HG03378 (cell line): ENCODE results near the gene NHSL2.
A peak's percentile ranks its signal among the peaks of the same experiment; 100 is the strongest.

ENCODE experiments used
- ATAC-seq: cut with Tn5 transposase; IDR thresholded peaks from one replicate; pipeline ENCODE4 v1.9.1; 2021; ENCODE audit warnings: mild to moderate bottlenecking, moderate library complexity; ENCODE audit not compliant: unreplicated experiment

The NHSL2 gene

GRCh38 chrX:71989768-71990426 is 79.3 kb downstream of the NHSL2 start:
- ATAC-seq, result no peak

DNA sequence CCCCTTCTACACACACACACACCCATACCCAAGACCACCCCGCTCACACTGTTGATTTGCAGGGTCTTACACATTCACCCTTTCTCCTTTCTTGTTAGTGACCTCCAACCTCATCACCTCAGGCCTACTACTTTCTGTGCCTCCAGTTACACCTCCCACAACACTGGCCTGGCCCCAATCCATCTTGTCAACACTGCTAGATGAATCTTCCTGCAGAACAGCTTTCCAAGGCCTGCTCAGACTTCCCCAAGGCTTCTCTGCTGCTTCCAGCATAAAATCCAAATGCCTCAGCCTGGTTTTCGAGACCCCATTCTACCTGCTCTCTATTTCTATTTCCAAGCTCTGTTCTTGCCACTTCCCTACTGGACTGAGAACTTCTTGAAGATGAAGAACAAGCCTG is 79.9 kb downstream of the NHSL2 start:
- ATAC-seq, result no peak

- no peak for ATAC-seq
These were observed 80.5 kb downstream of the NHSL2 start for GRCh38 chrX:71991164-71991563.

DNA sequence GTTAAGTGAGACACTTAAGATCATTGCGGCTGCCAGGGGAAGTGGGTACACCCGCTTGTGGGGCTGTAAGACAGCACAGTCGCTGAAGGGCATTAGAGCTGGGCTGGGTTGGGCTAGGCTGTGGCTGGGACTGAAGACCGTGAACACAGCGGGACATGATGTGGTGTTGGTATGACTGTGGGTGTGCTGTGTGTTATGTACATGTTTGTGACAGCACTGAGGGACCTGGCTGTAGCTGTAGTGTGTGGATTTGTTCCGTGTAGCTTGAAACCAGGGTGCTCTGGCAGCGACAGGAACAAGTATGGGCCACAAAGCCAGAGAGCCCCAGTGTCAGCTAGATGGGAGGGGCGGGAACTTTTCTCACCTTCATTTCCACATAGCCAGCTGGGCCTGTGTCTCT is 82.1 kb downstream of the NHSL2 start:
- ATAC-seq, result no peak

DNA sequence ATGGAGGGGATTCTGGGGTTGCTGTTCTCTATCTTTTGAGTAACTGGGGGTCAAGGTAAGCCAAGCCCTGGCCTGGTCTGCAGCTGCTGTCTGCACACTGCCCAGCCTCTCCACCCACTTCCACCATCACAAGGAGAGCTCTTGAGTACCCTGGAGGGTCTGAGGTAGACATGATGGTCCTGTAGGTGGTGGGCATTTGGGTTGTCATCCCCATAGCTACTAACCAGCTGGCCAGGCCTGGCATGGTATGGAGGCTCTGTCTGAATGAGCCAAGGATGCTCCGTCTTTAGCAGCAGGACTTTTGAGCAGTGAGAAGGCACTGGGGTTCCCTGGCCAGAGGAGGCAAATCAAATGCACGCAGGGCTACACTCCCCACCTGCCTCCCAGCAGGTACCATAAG is 82.7 kb downstream of the NHSL2 start:
- ATAC-seq, result no peak

DNA sequence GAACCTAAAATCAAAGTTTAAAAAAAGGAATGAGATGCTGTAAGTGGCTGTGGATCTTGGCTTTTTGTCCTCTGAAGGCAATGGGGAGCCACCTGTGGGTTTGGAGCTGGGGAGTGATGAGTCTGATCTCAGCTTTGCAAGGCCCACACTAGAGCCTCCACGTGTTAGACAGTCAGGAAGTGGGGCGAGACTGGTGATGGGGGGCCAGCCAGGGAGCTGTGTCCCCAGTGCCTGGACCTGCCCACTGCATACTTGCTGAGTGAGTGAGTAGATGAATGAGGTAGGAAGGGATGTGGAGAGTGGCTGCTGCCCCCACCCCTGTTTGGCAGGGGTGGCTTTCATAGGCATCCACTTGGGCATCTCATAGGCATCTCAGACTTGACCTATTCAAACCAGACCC is 84.0 kb downstream of the NHSL2 start:
- no peak for ATAC-seq

DNA sequence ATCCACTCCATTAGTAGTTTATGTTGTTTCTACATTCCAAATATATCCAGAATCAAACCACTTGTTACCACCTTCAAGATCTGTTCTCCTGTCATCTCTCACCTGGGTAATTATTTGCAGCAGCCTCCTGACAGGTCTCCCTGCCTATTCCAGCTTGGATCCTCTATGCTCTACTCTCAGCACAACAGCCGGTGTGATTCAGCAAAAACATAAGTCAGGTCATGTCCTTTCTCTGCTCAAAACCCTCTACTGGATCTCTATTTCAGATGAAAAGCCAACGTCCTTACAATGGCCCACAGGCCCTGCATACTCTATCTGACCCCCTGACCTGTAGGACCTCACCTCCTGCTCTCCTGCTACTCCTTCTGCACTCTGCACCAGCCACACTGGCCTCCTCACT is 84.5 kb downstream of the NHSL2 start:
- ATAC-seq, result no peak

DNA sequence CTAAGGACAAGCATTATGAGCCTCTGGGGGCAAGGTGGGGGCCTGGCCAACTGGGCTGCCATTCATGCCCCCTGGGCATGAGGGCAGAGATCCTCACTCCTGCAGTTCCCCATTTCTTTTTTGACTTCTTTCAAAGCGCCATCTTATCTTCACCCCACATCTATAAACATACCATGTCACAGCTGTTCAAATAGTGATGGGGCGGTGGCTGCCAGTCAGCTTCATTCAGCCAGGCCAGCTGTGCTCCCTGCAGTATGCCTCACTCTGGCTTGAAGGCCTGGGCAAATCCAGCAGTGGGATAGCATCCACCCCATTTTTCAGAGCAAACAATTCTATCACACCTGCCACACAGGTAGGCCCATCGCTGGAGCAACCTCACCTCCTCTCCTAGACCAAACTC is 85.5 kb downstream of the NHSL2 start:
- no peak for ATAC-seq

- no peak for ATAC-seq
These were observed 86.2 kb downstream of the NHSL2 start for GRCh38 chrX:71996826-71997225.

DNA sequence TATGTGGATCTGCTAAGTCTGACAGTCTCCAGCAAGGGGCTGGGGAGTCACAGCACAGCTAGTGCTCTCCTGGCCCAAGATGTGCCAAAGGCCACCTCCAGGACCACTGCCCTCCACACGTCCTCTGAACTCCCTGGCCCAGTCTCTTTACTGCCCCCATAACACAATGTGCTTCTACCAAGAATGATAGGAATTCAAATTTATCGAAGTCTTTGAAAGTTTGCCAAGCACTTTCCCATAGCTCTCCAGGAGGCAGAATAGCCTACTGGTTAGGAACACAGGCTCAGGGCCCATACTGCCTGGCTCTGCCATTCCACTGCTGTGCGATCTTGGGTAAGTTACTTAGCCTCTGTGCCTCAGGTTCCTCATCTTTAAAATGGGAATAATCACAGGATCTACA is 86.7 kb downstream of the NHSL2 start:
- no peak for ATAC-seq

GRCh38 chrX:71998836-71999509 is 88.3 kb downstream of the NHSL2 start:
- peak; percentile 55 for ATAC-seq

GRCh38 chrX:71999535-71999934 is 88.9 kb downstream of the NHSL2 start:
- ATAC-seq, result no peak

GRCh38 chrX:72001471-72001870 is 90.8 kb downstream of the NHSL2 start:
- no peak for ATAC-seq

GRCh38 chrX:72001906-72002305 is 91.3 kb downstream of the NHSL2 start:
- no peak for ATAC-seq

- no peak for ATAC-seq
These were observed 92.2 kb downstream of the NHSL2 start for GRCh38 chrX:72002875-72003274.

GRCh38 chrX:72003811-72004750 is 93.4 kb downstream of the NHSL2 start:
- no peak for ATAC-seq

DNA sequence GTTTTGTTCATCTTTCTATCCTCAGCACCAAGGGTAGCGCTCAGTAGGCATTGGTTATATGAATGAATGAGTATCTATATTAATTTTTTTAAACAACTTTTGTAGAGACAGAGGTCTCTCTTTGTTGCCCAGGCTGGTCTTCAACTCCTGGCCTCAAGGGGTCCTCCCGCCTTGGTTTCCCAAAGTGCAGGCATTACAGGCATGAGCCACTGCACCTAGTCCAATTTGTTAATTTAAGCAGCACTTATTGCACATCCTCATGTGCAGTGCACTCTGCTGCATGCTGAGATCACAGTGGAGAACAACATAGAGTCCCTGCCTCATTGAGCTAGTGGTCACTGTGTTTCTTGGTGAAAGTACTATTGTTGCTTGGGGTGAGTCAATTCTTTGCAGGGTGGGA is 94.4 kb downstream of the NHSL2 start:
- ATAC-seq, result no peak

DNA sequence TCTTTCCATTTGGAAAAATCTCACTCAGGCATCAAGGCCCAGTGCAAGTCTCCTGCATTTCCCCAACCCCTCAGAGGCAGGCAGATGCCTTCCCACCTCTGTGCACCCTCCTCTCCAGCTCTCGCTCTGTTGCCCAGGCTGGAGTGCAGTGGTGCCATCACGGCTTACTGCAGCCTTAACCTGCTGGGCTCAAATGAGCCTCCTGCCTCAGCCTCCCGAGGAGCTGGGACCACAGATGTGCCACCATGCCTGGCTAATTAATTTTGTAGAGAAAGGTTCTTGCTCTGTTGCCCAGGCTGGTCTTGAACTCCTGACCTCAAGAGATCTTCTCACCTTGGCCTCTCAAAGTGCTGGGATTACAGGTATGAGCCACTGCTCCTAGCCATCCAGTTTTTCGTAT is 95.8 kb downstream of the NHSL2 start:
- ATAC-seq, result no peak

GRCh38 chrX:72009731-72010130 is 99.1 kb downstream of the NHSL2 start:
- ATAC-seq, result no peak

GRCh38 chrX:72011734-72012133 is 101.1 kb downstream of the NHSL2 start:
- ATAC-seq, result no peak

DNA sequence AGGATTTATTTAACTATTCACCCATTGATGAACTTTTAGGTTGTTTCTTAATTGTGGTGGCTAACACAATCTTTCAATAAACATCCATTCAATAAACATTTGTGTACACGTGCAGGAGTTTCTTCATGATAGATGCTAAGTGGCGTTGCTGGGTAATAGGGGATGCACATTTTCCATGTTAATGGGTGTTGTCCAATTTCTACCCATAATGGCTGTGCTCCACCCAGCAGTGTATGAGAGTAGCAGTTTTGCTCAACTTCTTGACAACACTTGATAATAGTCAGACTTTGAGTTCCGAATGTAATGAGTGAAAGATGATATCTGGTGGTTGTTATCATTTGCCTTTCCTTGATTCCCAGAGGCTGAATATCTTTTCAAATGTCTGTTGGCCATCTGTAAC is 104.7 kb downstream of the NHSL2 start:
- no peak for ATAC-seq
